Astrocyte (in vitro differentiated cells and primary cell): ENCODE data around the gene GPC3. TPM values are rescaled to one million over a fixed set of nuclear protein-coding genes. Genes with fewer than 3 reads are reported as not detected.
A peak's percentile ranks its signal among the peaks of the same experiment; 100 is the strongest.

Experiments used
- DNase-seq: peaks from one replicate; pipeline ENCODE4 v3.0.0-alpha.2; 2010; ENCODE audit warnings: low read depth
- FAIRE-seq: peaks from 2 replicates; lab custom pipeline; 2011; peaks lifted over from hg19 to GRCh38; lab: Jason Lieb, UNC
- H2AFZ ChIP-seq: 2 replicates; pipeline ENCODE4 v1.6.0; 2012; ENCODE audit warnings: low read depth, low read length, inconsistent platforms
- H3K27ac ChIP-seq: 2 replicates; pipeline ENCODE4 v1.5.1; 2011; ENCODE audit warnings: low read depth, low read length, inconsistent platforms
- H3K27me3 ChIP-seq: 2 replicates; pipeline ENCODE4 v1.6.0; 2011; ENCODE audit warnings: low read length, inconsistent platforms; ENCODE audit not compliant: insufficient read depth
- H3K36me3 ChIP-seq: 2 replicates; pipeline ENCODE4 v1.5.1; 2011; ENCODE audit warnings: low read length, inconsistent platforms; ENCODE audit not compliant: insufficient read depth
- H3K4me1 ChIP-seq: 2 replicates; pipeline ENCODE4 v1.5.1; 2011; ENCODE audit warnings: low read length, inconsistent platforms; ENCODE audit not compliant: insufficient read depth
- H3K4me2 ChIP-seq: 2 replicates; pipeline ENCODE4 v1.6.0; 2012; ENCODE audit warnings: low read length, inconsistent platforms
- H3K4me3 ChIP-seq: 2 replicates; pipeline ENCODE4 v1.5.1; 2011; ENCODE audit warnings: low read depth, mild to moderate bottlenecking, low read length, inconsistent platforms; ENCODE audit not compliant: insufficient read depth
- H3K79me2 ChIP-seq: 2 replicates; pipeline ENCODE4 v1.6.0; 2012; ENCODE audit warnings: mild to moderate bottlenecking, low read length, inconsistent platforms; ENCODE audit not compliant: insufficient read depth
- H3K9ac ChIP-seq: 2 replicates; pipeline ENCODE4 v1.6.0; 2012; ENCODE audit warnings: mild to moderate bottlenecking, low read length, inconsistent platforms
- H3K9me3 ChIP-seq: 2 replicates; pipeline ENCODE4 v1.5.1; 2012; ENCODE audit warnings: low read depth, mild to moderate bottlenecking, low read length, inconsistent platforms; ENCODE audit not compliant: insufficient read depth
- H4K20me1 ChIP-seq: 2 replicates; pipeline ENCODE4 v1.6.0; 2012; ENCODE audit warnings: low read length, inconsistent platforms; ENCODE audit not compliant: insufficient read depth
- H3K27ac Mint-ChIP-seq: one replicate; pipeline ENCODE4 v1.8.0; 2021; ENCODE audit warnings: mild to moderate bottlenecking, mixed read lengths; ENCODE audit not compliant: unreplicated experiment
- H3K27me3 Mint-ChIP-seq: one replicate; pipeline ENCODE4 v1.8.0; 2021; ENCODE audit warnings: low read depth, mixed read lengths; ENCODE audit not compliant: unreplicated experiment
- H3K36me3 Mint-ChIP-seq: one replicate; pipeline ENCODE4 v1.8.0; 2021; ENCODE audit warnings: low read depth, mixed read lengths; ENCODE audit not compliant: unreplicated experiment
- H3K4me1 Mint-ChIP-seq: one replicate; pipeline ENCODE4 v1.8.0; 2021; ENCODE audit warnings: low read depth, mixed read lengths; ENCODE audit not compliant: unreplicated experiment
- H3K4me3 Mint-ChIP-seq: one replicate; pipeline ENCODE4 v1.8.0; 2021; ENCODE audit warnings: mild to moderate bottlenecking, moderate library complexity, mixed read lengths; ENCODE audit not compliant: unreplicated experiment
- H3K9me3 Mint-ChIP-seq: one replicate; pipeline ENCODE4 v1.8.0; 2021; ENCODE audit warnings: mild to moderate bottlenecking, mixed read lengths; ENCODE audit not compliant: unreplicated experiment
- EZH2 ChIP-seq: IDR thresholded peaks from 2 replicates; pipeline ENCODE4 v1.6.1; 2012; ENCODE audit warnings: mild to moderate bottlenecking, low read length, inconsistent platforms; ENCODE audit not compliant: insufficient read depth
- total RNA-seq: library from RNA; stranded (reverse); gene quantifications from 2 replicates; pipeline ENCODE4 v1.2.1, GENCODE V29; 2021
- TF ChIP-seq, protein P1 (sequence below): IDR thresholded peaks from 2 replicates; pipeline ENCODE4 v1.5.1; 2011; ENCODE audit warnings: low read depth, mild to moderate bottlenecking, inconsistent platforms, low read length, moderate library complexity; ENCODE audit not compliant: insufficient read depth

Gene GPC3
- total RNA-seq, 1 donor from 2014 or later, result 8.2 TPM

DNA sequence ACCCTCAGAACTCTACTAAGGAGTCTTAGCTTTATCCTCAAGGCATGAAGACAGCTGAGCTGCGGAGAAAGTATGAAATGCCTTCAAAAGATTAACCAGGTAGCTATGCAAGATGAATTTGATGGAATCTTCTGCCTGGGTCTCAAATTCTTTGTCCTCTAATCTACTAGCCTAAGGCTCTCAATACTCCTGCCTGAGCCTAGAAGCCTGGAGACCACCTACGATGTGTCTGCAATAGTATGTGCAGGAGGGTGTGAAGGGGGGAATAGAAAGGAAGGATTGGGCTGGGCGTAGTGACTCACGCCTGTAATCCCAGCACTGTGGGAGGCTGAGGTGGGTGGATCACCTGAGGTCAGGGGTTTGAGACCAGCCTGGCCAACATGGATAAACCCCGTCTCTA lies 391.9 kb downstream of the GPC3 start:
- no peak overlapping the region for H3K4me3 Mint-ChIP-seq
- Histone ChIP-seq H2AFZ (no peak overlapping the region), H4K20me1 (no peaks in the 10 kb centered on the region), H3K4me3 (no peak overlapping the region), H3K4me1 (no peaks in the 10 kb centered on the region), H3K27me3 (no peaks in the 10 kb centered on the region), H3K4me2 (no peak overlapping the region), H3K9me3 (no peaks in the 10 kb centered on the region), H3K79me2 (no peaks in the 10 kb centered on the region), H3K9ac (no peak overlapping the region), H3K27ac (no peak overlapping the region), H3K36me3 (no peaks in the 10 kb centered on the region)
- DNase-seq, result no peak
- H3K27me3 Mint-ChIP-seq, result no peaks in the 10 kb centered on the region
- no peak for TF ChIP-seq EZH2
- TF ChIP-seq, protein P1, sequence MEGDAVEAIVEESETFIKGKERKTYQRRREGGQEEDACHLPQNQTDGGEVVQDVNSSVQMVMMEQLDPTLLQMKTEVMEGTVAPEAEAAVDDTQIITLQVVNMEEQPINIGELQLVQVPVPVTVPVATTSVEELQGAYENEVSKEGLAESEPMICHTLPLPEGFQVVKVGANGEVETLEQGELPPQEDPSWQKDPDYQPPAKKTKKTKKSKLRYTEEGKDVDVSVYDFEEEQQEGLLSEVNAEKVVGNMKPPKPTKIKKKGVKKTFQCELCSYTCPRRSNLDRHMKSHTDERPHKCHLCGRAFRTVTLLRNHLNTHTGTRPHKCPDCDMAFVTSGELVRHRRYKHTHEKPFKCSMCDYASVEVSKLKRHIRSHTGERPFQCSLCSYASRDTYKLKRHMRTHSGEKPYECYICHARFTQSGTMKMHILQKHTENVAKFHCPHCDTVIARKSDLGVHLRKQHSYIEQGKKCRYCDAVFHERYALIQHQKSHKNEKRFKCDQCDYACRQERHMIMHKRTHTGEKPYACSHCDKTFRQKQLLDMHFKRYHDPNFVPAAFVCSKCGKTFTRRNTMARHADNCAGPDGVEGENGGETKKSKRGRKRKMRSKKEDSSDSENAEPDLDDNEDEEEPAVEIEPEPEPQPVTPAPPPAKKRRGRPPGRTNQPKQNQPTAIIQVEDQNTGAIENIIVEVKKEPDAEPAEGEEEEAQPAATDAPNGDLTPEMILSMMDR, result no peak
- H3K4me1 Mint-ChIP-seq, result peaks cover 4% of the 10 kb centered on the region
- no peak for FAIRE-seq
- no peaks in the 10 kb centered on the region for H3K36me3 Mint-ChIP-seq
- H3K27ac Mint-ChIP-seq, result no peak overlapping the region
- peaks cover 4% of the 10 kb centered on the region for H3K9me3 Mint-ChIP-seq

DNA sequence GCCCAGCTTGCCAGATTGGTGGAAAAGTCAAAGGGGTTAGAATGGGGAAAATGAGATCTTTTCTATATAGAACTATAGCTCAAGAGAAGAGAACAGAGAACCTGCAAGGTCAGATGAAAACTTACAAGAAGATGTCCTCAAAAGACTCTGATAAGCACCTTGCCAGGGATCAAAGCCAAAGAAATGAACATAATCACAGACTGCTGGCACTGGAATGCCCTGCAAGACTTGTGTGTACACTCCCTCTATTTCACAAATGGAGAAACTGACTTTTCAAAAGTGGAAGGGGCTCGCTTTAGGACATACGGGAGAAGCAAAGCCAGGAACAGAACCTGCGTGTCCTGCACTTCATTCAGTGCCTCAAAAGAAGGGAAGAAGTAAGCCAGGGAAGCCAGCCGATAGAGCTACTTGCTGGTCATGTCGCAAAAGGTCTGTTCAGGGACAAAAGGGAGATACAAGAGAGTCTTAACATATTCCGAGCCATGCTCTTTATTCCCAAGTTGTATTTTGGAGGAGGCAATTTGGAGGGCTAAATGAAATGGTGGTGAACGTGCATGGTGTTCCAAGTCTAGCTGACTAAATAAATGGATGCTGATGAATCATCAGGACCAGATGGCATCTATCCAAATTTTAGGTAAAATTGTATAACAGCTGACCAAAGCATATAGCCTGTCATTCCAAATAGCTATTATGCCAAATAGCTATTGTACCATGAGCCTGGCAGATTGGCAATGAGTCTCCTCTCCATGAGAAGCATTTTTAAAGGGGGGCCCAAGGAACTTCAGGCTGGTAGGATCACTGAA lies 394.5 kb downstream of the GPC3 start:
- H3K4me1 ChIP-seq, result peaks cover 2% of the 10 kb centered on the region
- peaks cover 4% of the 10 kb centered on the region for H3K9me3 Mint-ChIP-seq
- no peak overlapping the region for H3K27ac Mint-ChIP-seq

More for the DNA sequence above, 394.5 kb downstream of the GPC3 start:
- Histone ChIP-seq H2AFZ (no peak overlapping the region), H3K79me2 (no peaks in the 10 kb centered on the region), H3K27ac (no peak overlapping the region), H3K9me3 (no peaks in the 10 kb centered on the region), H3K4me3 (no peak overlapping the region), H3K9ac (no peak overlapping the region), H4K20me1 (no peaks in the 10 kb centered on the region), H3K36me3 (no peaks in the 10 kb centered on the region), H3K27me3 (no peaks in the 10 kb centered on the region), H3K4me2 (no peak overlapping the region)
- Mint-ChIP-seq H3K4me1 (peaks cover 12% of the 10 kb centered on the region), H3K4me3 (no peak overlapping the region), H3K27me3 (no peaks in the 10 kb centered on the region), H3K36me3 (no peaks in the 10 kb centered on the region)
- no peak for TF ChIP-seq EZH2
- TF ChIP-seq, protein P1, result no peak
- DNase-seq (peak; percentile 18), FAIRE-seq (peak; percentile 76)
